WTC11 (cell line): ENCODE measurements around the gene GARNL3. TPM values are rescaled to one million over a fixed set of nuclear protein-coding genes. Genes with fewer than 3 reads are reported as not detected.

Experiments
- ATAC-seq: fragments of 200-7000 bp; cut with Tn5 transposase; 2 replicates; pipeline ENCODE4 v1.10.0; 2021; ENCODE audit warnings: mild to moderate bottlenecking, moderate library complexity
- CTCF ChIA-PET: fragments of 300-600 bp; sonication (Branson Sonifier 250); formaldehyde crosslinking; loops from one replicate; lab custom pipeline; 2021; ENCODE audit warnings: antibody characterized with exemption; lab: Charles Lee
- POLR2A ChIA-PET: fragments of 350-600 bp; sonication (Branson Sonifier 250); formaldehyde crosslinking; loops from one replicate; lab custom pipeline; 2021; ENCODE audit warnings: antibody characterized with exemption; lab: Charles Lee
- DNase-seq: peaks from one replicate; pipeline ENCODE4 v3.0.0; 2021; ENCODE audit warnings: low spot score
- H3K27ac Mint-ChIP-seq: 2 replicates; pipeline ENCODE4 v1.8.0; 2021; ENCODE audit warnings: mixed read lengths
- H3K27me3 Mint-ChIP-seq: 2 replicates; pipeline ENCODE4 v1.8.0; 2021; ENCODE audit warnings: low read depth, mild to moderate bottlenecking, moderate library complexity, mixed read lengths
- H3K36me3 Mint-ChIP-seq: 2 replicates; pipeline ENCODE4 v1.8.0; 2021; ENCODE audit warnings: mixed read lengths
- H3K4me1 Mint-ChIP-seq: 2 replicates; pipeline ENCODE4 v1.8.0; 2022; ENCODE audit warnings: mixed read lengths
- H3K4me3 Mint-ChIP-seq: 2 replicates; pipeline ENCODE4 v1.8.0; 2021; ENCODE audit warnings: mild to moderate bottlenecking, moderate library complexity, mixed read lengths
- H3K9me3 Mint-ChIP-seq: 2 replicates; pipeline ENCODE4 v1.8.0; 2021; ENCODE audit warnings: mixed read lengths
- ARID4B ChIP-seq: sonication (generic); formaldehyde crosslinking; IDR thresholded peaks from 2 replicates; pipeline ENCODE4 v1.8.0; 2023; ENCODE audit warnings: missing genetic modification reagents, mild to moderate bottlenecking, borderline replicate concordance
- ATF2 ChIP-seq: sonication (generic); formaldehyde crosslinking; IDR thresholded peaks from 2 replicates; pipeline ENCODE4 v1.8.1; 2022; ENCODE audit warnings: low read depth, missing genetic modification reagents, borderline replicate concordance
- ATF6 ChIP-seq: sonication (generic); formaldehyde crosslinking; IDR thresholded peaks from 2 replicates; pipeline ENCODE4 v1.8.1; 2023; ENCODE audit warnings: mild to moderate bottlenecking, missing genetic modification reagents
- FOXK1 ChIP-seq: sonication (generic); formaldehyde crosslinking; IDR thresholded peaks from 2 replicates; pipeline ENCODE4 v1.8.0; 2022; ENCODE audit warnings: mild to moderate bottlenecking, moderate library complexity, missing genetic modification reagents
- GRHL2 ChIP-seq: fragments of 250-450 bp; sonication (Bioruptor Pico); IDR thresholded peaks from 2 replicates; pipeline ENCODE4 v1.8.0; 2022; ENCODE audit warnings: mild to moderate bottlenecking, moderate library complexity; ENCODE audit not compliant: insufficient replicate concordance, severe bottlenecking
- GTF2I ChIP-seq: fragments of 250-450 bp; sonication (Bioruptor Pico); conservative IDR thresholded peaks from 2 replicates; pipeline ENCODE4 v1.4.0; 2021; ENCODE audit warnings: mild to moderate bottlenecking
- NFE2L1 ChIP-seq: sonication (generic); formaldehyde crosslinking; IDR thresholded peaks from 2 replicates; pipeline ENCODE4 v1.8.1; 2023; ENCODE audit warnings: missing genetic modification reagents
- NR3C1 ChIP-seq: sonication (generic); formaldehyde crosslinking; conservative IDR thresholded peaks from 2 replicates; pipeline ENCODE4 v1.8.1; 2023; ENCODE audit warnings: low read depth, mild to moderate bottlenecking, missing genetic modification reagents
- RORB ChIP-seq: fragments of 250-450 bp; sonication (Bioruptor Pico); IDR thresholded peaks from 2 replicates; pipeline ENCODE4 v1.9.0; 2021; ENCODE audit warnings: mild to moderate bottlenecking
- SOX15 ChIP-seq: fragments of 250-450 bp; sonication (Bioruptor Pico); IDR thresholded peaks from 2 replicates; pipeline ENCODE4 v1.9.0; 2021; ENCODE audit warnings: mild to moderate bottlenecking
- USF2 ChIP-seq: sonication (generic); formaldehyde crosslinking; IDR thresholded peaks from 2 replicates; pipeline ENCODE4 v1.8.1; 2023; ENCODE audit warnings: mild to moderate bottlenecking, missing genetic modification reagents, moderate library complexity
- ZNF219 ChIP-seq: sonication (generic); formaldehyde crosslinking; IDR thresholded peaks from 2 replicates; pipeline ENCODE4 v1.8.0; 2023; ENCODE audit warnings: missing genetic modification reagents, mild to moderate bottlenecking, borderline replicate concordance
- ZNF396 ChIP-seq: fragments of 250-450 bp; sonication (Bioruptor Pico); IDR thresholded peaks from 2 replicates; pipeline ENCODE4 v1.8.0; 2021; ENCODE audit warnings: mild to moderate bottlenecking, moderate library complexity, borderline replicate concordance
- ZNF416 ChIP-seq: fragments of 250-450 bp; sonication (Bioruptor Pico); IDR thresholded peaks from 2 replicates; pipeline ENCODE4 v1.9.0; 2021; ENCODE audit warnings: mild to moderate bottlenecking, inconsistent platforms
- ZNF512 ChIP-seq: sonication (generic); formaldehyde crosslinking; IDR thresholded peaks from 2 replicates; pipeline ENCODE4 v1.8.1; 2022; ENCODE audit warnings: missing genetic modification reagents, borderline replicate concordance
- ZNF532 ChIP-seq: fragments of 250-450 bp; sonication (Bioruptor Pico); IDR thresholded peaks from 2 replicates; pipeline ENCODE4 v1.9.0; 2021; ENCODE audit warnings: mild to moderate bottlenecking, borderline replicate concordance
- ZNF671 ChIP-seq: fragments of 250-450 bp; sonication (Bioruptor Pico); IDR thresholded peaks from 2 replicates; pipeline ENCODE4 v1.8.0; 2021; ENCODE audit warnings: mild to moderate bottlenecking
- total RNA-seq: library from RNA; stranded (reverse); gene quantifications from 3 replicates; pipeline ENCODE4 v1.2.3, GENCODE V29; 2021

Gene GARNL3
- total RNA-seq, 1 experiment from 2014 or later, result 17.8 TPM

- no peak for TF ChIP-seq ZNF532 (CRISPR knock-in tag)
- no peak for TF ChIP-seq USF2 (CRISPR knock-in tag)
- TF ChIP-seq ZNF219 (CRISPR knock-in tag), result no peak
- TF ChIP-seq ZNF512 (CRISPR knock-in tag), result no peak
- TF ChIP-seq NR3C1 (CRISPR knock-in tag), result no peak
- TF ChIP-seq, all 79 proteins: peak for 0
These were observed 85.0 kb downstream of the GARNL3 start (continued) for GRCh38 chr9:127349483-127350113.

- no peak overlapping the region for H3K27ac Mint-ChIP-seq
- no peak for DNase-seq
- H3K27me3 Mint-ChIP-seq, result no peaks in the 10 kb centered on the region
- ATAC-seq, result no peak
- no peak overlapping the region for H3K4me3 Mint-ChIP-seq
- ChIA-PET POLR2A (no interaction called here), CTCF (interaction anchor here (0.8 to 1.1 kb wide), 3 partner anchors 40 to 73 kb away, joined by 3 to 5 read pairs (median 3); partner anchors contain the start of gene ZNF79)
- TF ChIP-seq ZNF416 (CRISPR knock-in tag) (no peak), FOXK1 (CRISPR knock-in tag) (no peak), ATF2 (CRISPR knock-in tag) (no peak), ATF6 (no peak), ZNF396 (CRISPR knock-in tag) (no peak), GRHL2 (CRISPR knock-in tag) (no peak), SOX15 (CRISPR knock-in tag) (no peak), ARID4B (CRISPR knock-in tag) (no peak), GTF2I (no peak), NFE2L1 (CRISPR knock-in tag) (no peak), ZNF671 (CRISPR knock-in tag) (no peak), RORB (CRISPR knock-in tag) (no peak)
- H3K36me3 Mint-ChIP-seq, result peaks cover 6% of the 10 kb centered on the region
- no peaks in the 10 kb centered on the region for H3K9me3 Mint-ChIP-seq
- peaks cover 44% of the 10 kb centered on the region for H3K4me1 Mint-ChIP-seq
These were observed 86.9 kb downstream of the GARNL3 start for GRCh38 chr9:127351182-127352166.
